K562 (cell line): ENCODE results near the gene KCNH2. TPM values are rescaled to one million over a fixed set of nuclear protein-coding genes. Genes with fewer than 3 reads are reported as not detected.

Source experiments
- ASH1L ChIP-seq: fragments of 450-650 bp; IDR thresholded peaks from 2 replicates; pipeline ENCODE4 v1.6.1; 2018; ENCODE audit warnings: borderline replicate concordance, mild to moderate bottlenecking, low read depth; ENCODE audit not compliant: partially characterized antibody
- CC2D1A ChIP-seq: fragments of 450-650 bp; IDR thresholded peaks from 2 replicates; pipeline ENCODE4 v1.6.1; 2017; ENCODE audit warnings: mild to moderate bottlenecking
- E2F8 ChIP-seq: fragments of 450-650 bp; IDR thresholded peaks from 2 replicates; pipeline ENCODE4 v1.7.1; 2018; ENCODE audit warnings: mild to moderate bottlenecking, low read depth; ENCODE audit not compliant: partially characterized antibody
- FOXA3 ChIP-seq, 2 experiments: fragments of 450-650 bp in 1 of 2; sonication (generic) in 1 of 2; formaldehyde crosslinking; IDR thresholded peaks in 1 of 2; conservative IDR thresholded peaks in 1 of 2; 2 replicates each; pipeline versions ENCODE4 v1.4.0 to v1.8.0; 2020 to 2022; ENCODE audit warnings: mild to moderate bottlenecking in 2 of 2, missing genetic modification reagents in 1 of 2
- GMEB1 ChIP-seq: fragments of 250-450 bp; sonication (Bioruptor Pico); IDR thresholded peaks from 2 replicates; pipeline ENCODE4 v1.4.0; 2020; ENCODE audit warnings: mild to moderate bottlenecking
- KDM2B ChIP-seq: fragments of 250-450 bp; sonication (Bioruptor Pico); IDR thresholded peaks from 2 replicates; pipeline ENCODE4 v1.8.0; 2021; ENCODE audit warnings: mild to moderate bottlenecking, moderate library complexity
- MAFF ChIP-seq: IDR thresholded peaks from 2 replicates; pipeline ENCODE4 v1.6.1; 2012; ENCODE audit warnings: low read length, improper control_type of control experiment
- MXI1 ChIP-seq: IDR thresholded peaks from 2 replicates; pipeline ENCODE4 v1.6.1; 2011; ENCODE audit warnings: low read depth, mild to moderate bottlenecking, improper control_type of control experiment, low read length
- NUFIP1 ChIP-seq: fragments of 450-650 bp; IDR thresholded peaks from 2 replicates; pipeline ENCODE4 v1.6.1; 2018; ENCODE audit not compliant: partially characterized antibody
- PCBP2 ChIP-seq: fragments of 200-400 bp; formaldehyde crosslinking; IDR thresholded peaks from 2 replicates; pipeline ENCODE4 v1.6.1; 2018; ENCODE audit warnings: low read length, low read depth, mild to moderate bottlenecking, moderate library complexity; ENCODE audit not compliant: poor library complexity, severe bottlenecking
- RFX7 ChIP-seq: fragments of 250-450 bp; sonication (Bioruptor Pico); IDR thresholded peaks from 2 replicates; pipeline ENCODE4 v1.5.1; 2021; ENCODE audit warnings: mild to moderate bottlenecking
- SLC30A9 ChIP-seq: fragments of 250-450 bp; sonication (Bioruptor Pico); IDR thresholded peaks from 2 replicates; pipeline ENCODE4 v1.8.0; 2022; ENCODE audit warnings: mild to moderate bottlenecking, moderate library complexity
- TCF7 ChIP-seq: sonication (generic); IDR thresholded peaks from 2 replicates; pipeline ENCODE4 v1.6.1; 2016; ENCODE audit warnings: antibody characterized with exemption, borderline replicate concordance
- TRIM25 ChIP-seq: fragments of 450-650 bp; IDR thresholded peaks from 2 replicates; pipeline ENCODE4 v1.7.0; 2016; ENCODE audit warnings: borderline replicate concordance
- ZFPM2 ChIP-seq: fragments of 250-450 bp; sonication (Bioruptor Pico); IDR thresholded peaks from 2 replicates; pipeline ENCODE4 v1.5.1; 2022; ENCODE audit warnings: mild to moderate bottlenecking
- ZKSCAN1 ChIP-seq: fragments of 150-350 bp; IDR thresholded peaks from 2 replicates; pipeline ENCODE4 v1.6.1; 2016; ENCODE audit warnings: low read depth, low read length
- ZNF174 ChIP-seq: fragments of 250-450 bp; sonication (Bioruptor Pico); IDR thresholded peaks from 2 replicates; pipeline ENCODE4 v1.4.0; 2020; ENCODE audit warnings: mild to moderate bottlenecking
- ZNF24 ChIP-seq: fragments of 450-650 bp; IDR thresholded peaks from 2 replicates; pipeline ENCODE4 v1.6.1; 2016
- ZNF316 ChIP-seq: fragments of 450-650 bp; IDR thresholded peaks from 2 replicates; pipeline ENCODE4 v1.6.1; 2016
- ZNF589 ChIP-seq: fragments of 200-800 bp; sonication (Bioruptor generic); IDR thresholded peaks from 2 replicates; pipeline ENCODE4 v1.6.1; 2016; ENCODE audit warnings: low read depth, missing genetic modification characterization, missing compliant biosample characterization
- ZZZ3 ChIP-seq: fragments of 450-650 bp; IDR thresholded peaks from 2 replicates; pipeline ENCODE4 v1.6.1; 2016; ENCODE audit warnings: antibody characterized with exemption, mild to moderate bottlenecking, moderate library complexity
- polyA plus RNA-seq, 8 experiments: library from polyadenylated mRNA; depleted of rRNA in 4 of 8; stranded (reverse) in 5 of 8; unstranded in 3 of 8; fragments of >200 nt; fragmentation: Nextera tagmentation in 2 of 8; fragmentation: Illumina TruSeq in 1 of 8; extraction: Ambion mirVana in 2 of 8; extraction: Trizol in 1 of 8; gene quantifications; 2 replicates each; pipeline versions ENCODE4 v1.2.1 to v1.2.3, GENCODE V29; 2011 to 2014; ENCODE audit warnings: inconsistent platforms in 1 of 8, missing spikeins in 1 of 8
- total RNA-seq, 7 experiments: library from RNA; depleted of rRNA in 6 of 7; stranded (reverse); fragments of >200 nt in 6 of 7; fragmentation: Illumina TruSeq in 2 of 7; extraction: Trizol in 2 of 7; gene quantifications; 2 replicates each; pipeline versions ENCODE4 v1.2.1 to v1.2.3, GENCODE V29; 2011 to 2021; ENCODE audit warnings: low replicate concordance in 1 of 7
- TF ChIP-seq, protein P1 (sequence below): sonication (generic); formaldehyde crosslinking; IDR thresholded peaks from 2 replicates; pipeline ENCODE4 v1.8.1; 2023; ENCODE audit warnings: mild to moderate bottlenecking, missing genetic modification reagents

The KCNH2 gene
- total and polyA plus RNA-seq, 9 of the 15 experiments (the other 6 are each of a cell fraction or from before 2014, with no cell fraction given), result 18.1 to 368 (median 218) TPM

DNA sequence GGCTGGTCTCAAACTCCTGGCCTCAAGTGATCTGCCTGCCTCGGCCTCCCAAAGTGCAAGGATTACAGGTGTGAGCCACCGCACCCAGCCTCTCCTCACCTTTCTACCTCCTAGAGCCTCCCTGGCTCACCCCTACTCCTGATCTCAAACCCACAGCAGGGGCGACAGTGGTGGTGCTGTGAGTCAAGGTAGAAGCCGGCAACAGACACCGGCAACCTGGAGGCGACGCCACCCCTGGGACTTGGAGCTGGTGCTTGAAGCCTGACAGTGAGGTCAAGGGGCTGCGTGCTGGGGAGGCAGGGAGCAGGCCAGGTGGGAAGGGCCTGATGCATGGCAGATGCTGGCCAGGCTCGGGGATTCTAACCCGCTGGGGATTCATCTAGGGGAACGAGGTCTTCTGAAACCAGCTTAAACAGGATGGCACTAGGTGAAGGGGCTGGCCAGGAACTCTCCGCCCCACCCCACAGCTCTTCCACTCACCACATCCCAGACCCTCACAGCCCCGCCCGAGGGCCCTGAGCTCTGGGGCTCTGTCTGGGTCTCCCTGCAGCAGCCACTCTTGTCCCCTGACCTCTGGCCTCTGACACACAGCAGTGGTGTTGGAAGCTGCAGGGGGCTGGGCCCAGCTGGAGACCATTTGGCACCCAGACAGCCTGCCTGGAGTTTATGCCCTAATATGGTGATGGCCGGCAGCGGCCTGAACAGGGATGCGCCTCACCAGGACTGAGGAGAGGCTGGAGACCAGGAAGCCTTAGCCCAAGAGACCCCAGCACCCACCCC, 16.4 kb downstream of the KCNH2 start (continued):
- TF ChIP-seq, protein P1, sequence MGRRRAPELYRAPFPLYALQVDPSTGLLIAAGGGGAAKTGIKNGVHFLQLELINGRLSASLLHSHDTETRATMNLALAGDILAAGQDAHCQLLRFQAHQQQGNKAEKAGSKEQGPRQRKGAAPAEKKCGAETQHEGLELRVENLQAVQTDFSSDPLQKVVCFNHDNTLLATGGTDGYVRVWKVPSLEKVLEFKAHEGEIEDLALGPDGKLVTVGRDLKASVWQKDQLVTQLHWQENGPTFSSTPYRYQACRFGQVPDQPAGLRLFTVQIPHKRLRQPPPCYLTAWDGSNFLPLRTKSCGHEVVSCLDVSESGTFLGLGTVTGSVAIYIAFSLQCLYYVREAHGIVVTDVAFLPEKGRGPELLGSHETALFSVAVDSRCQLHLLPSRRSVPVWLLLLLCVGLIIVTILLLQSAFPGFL (CRISPR knock-in tag), result no peak
- TF ChIP-seq RFX7 (CRISPR knock-in tag) (peak; percentile 8; the same call in 1 of the 2 replicates), ASH1L (no peak), PCBP2 (no peak), ZNF24 (no peak), SLC30A9 (no peak), MXI1 (no peak), ZNF174 (CRISPR knock-in tag) (no peak), ZFPM2 (CRISPR knock-in tag) (no peak), ZNF589 (peak; percentile 60; the same call in 1 of the 2 replicates), ZZZ3 (no peak), GMEB1 (CRISPR knock-in tag) (0 out of 2 replicates have a peak, but pooled peaks have one; percentile 32), TCF7 (no peak), FOXA3 (CRISPR knock-in tag; conservative IDR thresholded peaks at IDR 0.05 in 1 of 2, IDR thresholded peaks at IDR 0.05 in 1 of 2) (no peak; a peak in 1 of 4 replicates), ZNF316 (no peak), MAFF (no peak), CC2D1A (0 out of 2 replicates have a peak, but pooled peaks have one; percentile 11), KDM2B (CRISPR knock-in tag) (no peak), TRIM25 (no peak), ZKSCAN1 (0 out of 2 replicates have a peak, but pooled peaks have one; percentile 36), E2F8 (no peak), NUFIP1 (no peak)
